ENCODE results near the gene SH3YL1.

DNA sequence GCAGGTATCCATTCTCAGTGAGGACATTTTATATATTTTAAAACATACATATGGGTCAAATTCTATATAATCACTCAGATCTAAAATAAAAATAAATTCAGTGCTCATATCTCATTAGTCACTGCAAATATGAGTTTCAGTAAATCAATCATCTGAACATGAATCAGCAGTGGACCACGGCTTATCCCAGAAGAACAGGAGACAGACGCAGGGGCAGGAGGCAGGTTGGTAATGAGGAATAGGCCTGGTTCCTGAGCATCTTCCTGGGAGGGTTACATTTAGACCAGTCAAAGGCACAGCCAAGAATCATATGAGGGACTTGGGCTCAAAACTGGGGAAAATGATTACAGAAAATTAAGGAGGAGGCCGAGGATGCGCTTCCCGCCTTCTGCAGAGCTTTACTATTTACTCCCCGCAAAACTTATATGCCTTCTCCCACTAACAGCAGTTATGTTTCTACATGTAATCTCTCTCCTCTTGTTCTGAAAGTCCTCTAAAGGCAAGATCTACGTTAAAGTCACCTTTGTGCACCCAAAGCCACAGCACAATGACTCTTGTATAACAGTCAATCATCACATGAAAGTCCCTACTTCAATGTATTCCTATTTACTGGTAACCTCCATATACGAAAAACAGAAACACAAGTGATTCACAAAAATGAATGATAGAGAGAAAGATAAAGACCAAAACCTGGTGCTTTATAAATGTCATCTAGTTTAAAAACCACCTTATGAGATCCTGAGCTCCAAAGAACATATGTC, 35.1 kb downstream of the SH3YL1 start:
- TF ChIP-seq, protein P1, sequence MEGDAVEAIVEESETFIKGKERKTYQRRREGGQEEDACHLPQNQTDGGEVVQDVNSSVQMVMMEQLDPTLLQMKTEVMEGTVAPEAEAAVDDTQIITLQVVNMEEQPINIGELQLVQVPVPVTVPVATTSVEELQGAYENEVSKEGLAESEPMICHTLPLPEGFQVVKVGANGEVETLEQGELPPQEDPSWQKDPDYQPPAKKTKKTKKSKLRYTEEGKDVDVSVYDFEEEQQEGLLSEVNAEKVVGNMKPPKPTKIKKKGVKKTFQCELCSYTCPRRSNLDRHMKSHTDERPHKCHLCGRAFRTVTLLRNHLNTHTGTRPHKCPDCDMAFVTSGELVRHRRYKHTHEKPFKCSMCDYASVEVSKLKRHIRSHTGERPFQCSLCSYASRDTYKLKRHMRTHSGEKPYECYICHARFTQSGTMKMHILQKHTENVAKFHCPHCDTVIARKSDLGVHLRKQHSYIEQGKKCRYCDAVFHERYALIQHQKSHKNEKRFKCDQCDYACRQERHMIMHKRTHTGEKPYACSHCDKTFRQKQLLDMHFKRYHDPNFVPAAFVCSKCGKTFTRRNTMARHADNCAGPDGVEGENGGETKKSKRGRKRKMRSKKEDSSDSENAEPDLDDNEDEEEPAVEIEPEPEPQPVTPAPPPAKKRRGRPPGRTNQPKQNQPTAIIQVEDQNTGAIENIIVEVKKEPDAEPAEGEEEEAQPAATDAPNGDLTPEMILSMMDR (IDR thresholded peaks at IDR 0.05; ENCODE audit: insufficient read depth, low read length, poor library complexity, severe bottlenecking) = no peak
- TF ChIP-seq EZH2phosphoT487 (conservative IDR thresholded peaks at IDR 0.05; ENCODE audit: low read length) = no peak

All from SU-DHL-6 (cell line).